Measurements from ENCODE around the gene SLC35F5.
"Not testable (repeated sequence)": the region's sequence is repeated elsewhere in the genome, so short reads cannot be mapped to it uniquely, and the experiment has no call there.

Gene SLC35F5

GRCh38 chr2:113697516-113697915, 58.9 kb downstream of the SLC35F5 start:
- DNase-seq (ENCODE audit: low read depth in 2 of 2), result no peak

DNA sequence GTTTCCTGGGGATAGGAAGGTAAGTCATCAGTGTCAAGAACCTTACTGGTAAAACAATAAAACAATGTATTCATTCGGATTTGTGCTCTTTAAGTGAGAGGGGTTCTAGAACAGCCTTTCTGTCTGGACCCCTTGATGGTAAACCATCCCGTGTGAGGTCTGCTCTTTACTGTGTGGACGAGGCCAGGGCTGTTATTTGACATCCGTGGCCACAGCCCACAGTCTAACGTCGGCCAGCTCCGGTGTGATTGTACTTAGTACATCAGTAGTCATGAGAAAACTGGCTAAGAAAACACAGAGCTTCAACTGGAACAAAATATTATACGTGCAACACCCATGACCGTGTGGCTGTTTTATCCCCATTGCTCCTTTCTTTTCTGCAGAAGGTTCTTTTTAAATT, 62.0 kb downstream of the SLC35F5 start:
- DNase-seq (ENCODE audit: low read depth in 2 of 2), result no peak

DNA sequence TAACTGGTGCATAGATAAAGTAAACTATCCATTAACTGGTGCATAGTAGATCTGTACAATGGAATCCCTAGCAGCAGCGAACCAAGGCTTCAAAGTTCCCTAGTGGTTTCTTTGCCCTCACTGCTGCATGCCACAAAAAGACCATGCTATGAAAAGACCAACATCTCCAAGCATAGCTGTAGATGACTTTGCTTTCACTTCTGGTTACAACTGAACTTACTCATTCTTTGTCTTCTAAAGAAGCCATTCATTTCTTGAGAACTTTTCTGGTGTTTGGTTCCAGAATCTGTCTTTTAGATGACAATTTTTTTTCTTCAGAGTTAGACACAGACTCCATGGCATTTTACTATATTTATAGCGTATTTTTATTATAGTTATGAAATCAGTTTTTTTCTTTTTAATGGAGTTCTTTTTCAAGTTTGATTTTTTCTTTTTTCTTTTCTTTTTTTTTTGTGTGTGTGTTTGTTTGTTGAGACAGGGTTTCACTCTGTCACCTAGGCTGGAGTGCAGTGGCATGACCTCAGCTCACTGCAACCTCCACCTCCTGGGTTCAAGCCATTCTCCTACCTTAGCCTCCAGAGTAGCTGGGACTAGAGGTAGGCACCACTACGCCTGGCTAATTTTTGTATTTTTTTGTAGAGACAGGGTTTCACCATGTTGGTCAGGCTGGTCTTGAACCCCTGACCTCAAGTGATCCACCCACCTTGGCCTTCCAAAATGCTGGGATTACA, 63.6 kb downstream of the SLC35F5 start:
- DNase-seq (ENCODE audit: low read depth in 2 of 2), result no peak

- DNase-seq (ENCODE audit: low read depth in 2 of 2), result not testable (repeated sequence)
These were observed 65.6 kb downstream of the SLC35F5 start for GRCh38 chr2:113690871-113691270.

- no peak for DNase-seq (ENCODE audit: low read depth in 2 of 2)
These were observed 69.9 kb downstream of the SLC35F5 start for GRCh38 chr2:113686537-113686936.

DNA sequence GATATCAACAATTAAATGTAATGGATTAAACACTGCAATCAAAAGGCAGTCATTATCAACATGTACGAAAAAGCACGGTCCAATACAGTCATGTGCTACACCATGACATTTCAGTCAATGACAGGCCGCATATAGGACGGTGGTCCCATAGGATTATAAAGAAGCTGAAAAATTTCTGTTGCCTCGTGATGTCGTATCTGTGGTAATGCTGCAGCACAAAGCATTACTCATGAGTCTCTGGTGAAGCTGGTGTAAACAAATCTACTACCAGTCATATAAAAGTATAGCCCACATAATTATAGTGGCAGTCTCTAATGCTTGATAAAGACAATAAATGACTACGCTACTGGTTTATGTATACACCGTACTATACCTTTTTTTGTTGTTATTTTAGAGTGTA, 71.0 kb downstream of the SLC35F5 start:
- DNase-seq (ENCODE audit: low read depth in 2 of 2), result no peak

DNA sequence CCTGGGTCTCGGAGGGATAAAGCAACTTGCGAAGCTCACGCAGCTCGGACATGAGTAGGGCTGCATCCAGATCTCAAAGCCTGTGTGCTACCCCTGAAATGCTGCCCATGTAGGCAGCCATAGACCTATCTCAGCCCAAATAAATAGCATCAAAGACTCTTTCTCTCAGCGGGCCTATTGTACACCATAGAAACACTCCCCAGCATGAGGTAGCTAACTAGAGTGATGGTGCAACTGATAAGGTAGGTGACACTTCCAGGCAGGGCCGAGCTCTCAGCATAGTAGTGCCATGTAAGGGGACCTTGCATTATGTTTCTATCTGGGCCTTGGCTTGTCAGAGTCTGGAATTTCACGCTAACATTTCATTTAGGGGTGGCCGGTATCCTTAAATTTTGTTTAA, 77.0 kb downstream of the SLC35F5 start:
- no peak for DNase-seq (ENCODE audit: low read depth in 2 of 2)

- DNase-seq (ENCODE audit: low read depth in 2 of 2), result no peak
These were observed 79.1 kb downstream of the SLC35F5 start for GRCh38 chr2:113677330-113677729.

- DNase-seq (ENCODE audit: low read depth in 2 of 2), result no peak
These were observed 79.7 kb downstream of the SLC35F5 start for GRCh38 chr2:113676623-113677266.

DNA sequence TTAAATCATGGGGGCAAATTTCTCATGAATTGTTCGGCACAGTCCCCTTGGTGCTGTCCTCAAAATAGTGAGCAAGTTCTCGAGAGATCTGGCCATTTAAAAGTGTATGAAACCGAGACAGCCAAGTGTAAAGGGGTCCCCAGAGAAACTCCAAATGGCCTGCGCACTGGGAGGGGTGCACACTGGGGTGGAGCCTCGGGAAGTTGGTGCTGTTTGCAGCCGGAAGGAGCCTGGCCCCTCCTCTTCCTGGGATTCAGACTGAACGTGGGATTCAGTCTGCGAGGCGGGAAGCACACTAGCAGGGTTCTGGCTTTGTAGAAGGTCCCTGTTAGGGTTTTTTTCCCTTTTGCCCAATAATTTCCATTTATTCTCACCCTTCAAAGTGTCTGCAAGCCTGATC, 80.6 kb downstream of the SLC35F5 start:
- no peak for DNase-seq (ENCODE audit: low read depth in 2 of 2)

DNA sequence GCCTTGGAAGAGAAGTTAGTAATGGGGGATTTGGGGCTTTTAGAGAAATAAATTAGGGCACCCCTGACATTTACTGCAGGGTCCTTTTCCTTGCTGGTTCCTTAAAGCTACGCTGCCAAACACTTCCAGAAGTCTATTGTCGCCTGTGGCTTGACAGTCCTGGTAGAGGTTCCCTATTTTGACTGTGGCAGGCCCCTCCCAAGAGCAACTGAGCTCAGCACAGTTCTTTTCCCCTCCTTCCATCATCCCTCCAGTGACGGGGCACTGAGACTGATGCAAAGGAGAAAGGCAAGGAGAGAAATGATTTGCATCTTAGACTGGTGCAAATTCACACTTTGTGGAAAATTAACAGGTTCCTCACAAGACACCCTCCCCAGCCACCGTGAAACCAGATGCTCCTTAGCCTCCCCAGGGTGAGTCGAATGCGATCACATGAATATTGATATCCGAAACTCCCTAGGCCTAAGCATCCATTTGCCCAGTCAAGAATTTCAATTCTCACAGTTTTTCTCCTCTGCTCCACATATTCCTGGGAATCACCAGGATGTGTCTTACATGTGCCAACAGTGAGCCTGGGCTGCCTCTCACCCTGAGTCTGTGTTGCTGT, 84.0 kb downstream of the SLC35F5 start:
- no peak for DNase-seq (ENCODE audit: low read depth in 2 of 2)

DNA sequence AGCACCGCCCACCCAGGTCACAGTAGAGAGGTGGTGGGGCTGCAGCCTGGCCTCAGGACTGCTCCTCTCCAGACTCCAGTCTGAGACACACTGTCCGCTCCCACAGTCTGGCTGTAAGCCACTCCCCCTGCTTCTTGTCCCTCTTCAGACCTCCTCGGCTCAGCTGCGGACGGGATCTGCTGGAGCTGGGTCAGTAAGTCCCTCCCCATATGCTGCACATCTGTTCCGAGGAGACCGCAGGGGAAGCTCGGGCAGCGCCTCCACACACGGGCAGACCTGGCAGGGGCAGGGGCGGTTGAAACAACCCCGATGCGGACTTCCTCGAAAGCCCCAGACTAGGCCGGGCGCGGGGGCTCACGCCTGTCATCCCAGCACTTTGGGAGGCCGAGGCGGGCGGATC, 87.4 kb downstream of the SLC35F5 start:
- not testable (repeated sequence) for DNase-seq (ENCODE audit: low read depth in 2 of 2)

GRCh38 chr2:113664761-113665533, 91.5 kb downstream of the SLC35F5 start:
- not testable (repeated sequence) for DNase-seq (ENCODE audit: low read depth in 2 of 2)

GRCh38 chr2:113663285-113664060, 93.0 kb downstream of the SLC35F5 start:
- not testable (repeated sequence) for DNase-seq (ENCODE audit: low read depth in 2 of 2)

All from stimulated activated CD4-positive, alpha-beta T cell treated with anti-CD3 and anti-CD28 coated beads, Interleukin-1b, Interleukin-23, amount 100 ng/mL, for 1 hour (primary cell).